Measurements from ENCODE around the gene CSTF3.
"Not testable (repeated sequence)": the region's sequence is repeated elsewhere in the genome, so short reads cannot be mapped to it uniquely, and the experiment has no call there.

- not testable (repeated sequence) for TF ChIP-seq CTCF (IDR thresholded peaks at IDR 0.05; ENCODE audit: low read depth, low read length, poor library complexity, severe bottlenecking); EZH2phosphoT487 (IDR thresholded peaks at IDR 0.05; ENCODE audit: borderline replicate concordance, low read length)
Observed at GRCh38 chr11:33176760-33177159, 15.5 kb upstream of the CSTF3 start.

All from DOHH2 (cell line).